ENCODE measurements around the gene FURIN.

Gene FURIN

GRCh38 chr15:90892023-90892422, 23.6 kb downstream of the FURIN start:
- no peak for TF ChIP-seq CTCF (IDR thresholded peaks at IDR 0.05; ENCODE audit: extremely low read depth, missing control alignments)
- DNase-seq (ENCODE audit: low spot score): no peak

GRCh38 chr15:90892498-90893174, 24.2 kb downstream of the FURIN start:
- TF ChIP-seq CTCF (IDR thresholded peaks at IDR 0.05; ENCODE audit: extremely low read depth, missing control alignments): no peak
- DNase-seq (ENCODE audit: low spot score): no peak

- no peak for DNase-seq (ENCODE audit: low spot score)
- TF ChIP-seq CTCF (IDR thresholded peaks at IDR 0.05; ENCODE audit: extremely low read depth, missing control alignments): no peak
These were observed 25.0 kb downstream of the FURIN start for GRCh38 chr15:90893175-90894090.

- no peak for DNase-seq (ENCODE audit: low spot score)
- TF ChIP-seq CTCF (IDR thresholded peaks at IDR 0.05; ENCODE audit: extremely low read depth, missing control alignments): no peak
These were observed 27.3 kb downstream of the FURIN start for GRCh38 chr15:90895571-90896117.

GRCh38 chr15:90897131-90897655, 28.8 kb downstream of the FURIN start:
- DNase-seq (ENCODE audit: low spot score): peak; percentile 83

GRCh38 chr15:90901175-90902039, 33.0 kb downstream of the FURIN start:
- no peak for TF ChIP-seq CTCF (IDR thresholded peaks at IDR 0.05; ENCODE audit: extremely low read depth, missing control alignments)
- peak; percentile 44 for DNase-seq (ENCODE audit: low spot score)

Measured in GM20000 (cell line).